Gastroesophageal sphincter (tissue), 4 donors: ENCODE data around the gene THOC5. TPM values are rescaled to one million over a fixed set of nuclear protein-coding genes. Genes with fewer than 3 reads are reported as not detected.

Experiments used
- ATAC-seq: fragments of 150-250 bp; one replicate; pipeline ENCODE4 v1.9.1; 2016; ENCODE audit warnings: mild to moderate bottlenecking, moderate library complexity
- H3K27ac ChIP-seq, 4 donors: fragments of 200-600 bp; sonication (generic) in 3 of 4; 1 replicate in 3 of 4; 2 replicates in 1 of 4; pipeline ENCODE4 v1.5.1; 2016 to 2019
- H3K27me3 ChIP-seq: fragments of 200-600 bp; sonication (generic); one replicate; pipeline ENCODE4 v1.5.1; 2019
- H3K36me3 ChIP-seq, 2 donors: fragments of 200-600 bp; sonication (generic); one replicate each; pipeline ENCODE4 v1.5.1; 2019; ENCODE audit warnings: control low read depth in 1 of 2
- H3K4me1 ChIP-seq, 3 donors: fragments of 200-600 bp; sonication (generic); 1 replicate in 2 of 3; 2 replicates in 1 of 3; pipeline ENCODE4 v1.5.1; 2016 to 2019; ENCODE audit warnings: control low read depth in 2 of 3
- H3K4me3 ChIP-seq, 2 donors: fragments of 200-600 bp; sonication (generic); one replicate each; pipeline ENCODE4 v1.5.1; 2019; ENCODE audit warnings: mild to moderate bottlenecking in 1 of 2, moderate library complexity in 1 of 2
- H3K9me3 ChIP-seq, 3 donors: fragments of 200-600 bp; sonication (generic); one replicate each; pipeline ENCODE4 v1.5.1; 2017 to 2019; ENCODE audit warnings: control low read depth in 2 of 3
- EP300 ChIP-seq: sonication (generic); formaldehyde crosslinking; IDR thresholded peaks from one replicate; pipeline ENCODE4 v1.6.1; 2017; ENCODE audit warnings: antibody characterized with exemption, mild to moderate bottlenecking
- POLR2A ChIP-seq, 2 donors: fragments of 450-650 bp; IDR thresholded peaks; one replicate each; pipeline ENCODE4 v1.6.1; 2017; ENCODE audit warnings: antibody characterized with exemption in 2 of 2, mild to moderate bottlenecking in 2 of 2, moderate library complexity in 1 of 2
- POLR2AphosphoS5 ChIP-seq: sonication (generic); formaldehyde crosslinking; IDR thresholded peaks from one replicate; pipeline ENCODE4 v1.6.1; 2017; ENCODE audit warnings: antibody characterized with exemption
- WGBS, 2 donors: methylation state at CpG; one replicate each; pipeline ENCODE4 v1.1.5; 2018; ENCODE audit warnings: low coverage in 1 of 2; 5-methylcytosine and 5-hydroxymethylcytosine counted together
- total RNA-seq, 4 donors: library from RNA; depleted of rRNA; stranded (reverse); fragments of >200 nt; gene quantifications; one replicate each; pipeline ENCODE4 v1.1.0, GENCODE V29; 2016
- TF ChIP-seq, protein P1 (sequence below), 4 experiments: fragments of 200-600 bp in 2 of 4; fragments of 450-650 bp in 2 of 4; sonication (generic) in 1 of 4; IDR thresholded peaks; one replicate each; pipeline ENCODE4 v1.5.1; 2017 to 2019; ENCODE audit warnings: antibody characterized with exemption in 4 of 4, mild to moderate bottlenecking in 2 of 4, moderate library complexity in 2 of 4

The THOC5 gene
- total RNA-seq, 4 donors from 2014 or later: 46.0 to 91.4 (median 58.2) TPM

GRCh38 chr22:29470159-29470855, 83.2 kb downstream of the THOC5 start:
- Histone ChIP-seq H3K27me3 (peaks cover 73% of the 10 kb centered on the region), H3K36me3 (no peaks in the 10 kb centered on the region), H3K9me3 (no peaks in the 10 kb centered on the region), H3K4me1 (peaks cover 0 to 9% (median 6%) of the 10 kb centered on the region in 3 donors), H3K4me3 (peak overlapping the region in 1 of 2 donors; percentile 40), H3K27ac (no peak overlapping the region)
- peak; percentile 79 for ATAC-seq
- whole genome bisulfite sequencing, 2 donors: 56% methylated on average over 8 of the region's 54 CpGs; no CpG with 5 or more reads in 1 of the 2 donors
- no peak for TF ChIP-seq POLR2AphosphoS5
- TF ChIP-seq, protein P1, sequence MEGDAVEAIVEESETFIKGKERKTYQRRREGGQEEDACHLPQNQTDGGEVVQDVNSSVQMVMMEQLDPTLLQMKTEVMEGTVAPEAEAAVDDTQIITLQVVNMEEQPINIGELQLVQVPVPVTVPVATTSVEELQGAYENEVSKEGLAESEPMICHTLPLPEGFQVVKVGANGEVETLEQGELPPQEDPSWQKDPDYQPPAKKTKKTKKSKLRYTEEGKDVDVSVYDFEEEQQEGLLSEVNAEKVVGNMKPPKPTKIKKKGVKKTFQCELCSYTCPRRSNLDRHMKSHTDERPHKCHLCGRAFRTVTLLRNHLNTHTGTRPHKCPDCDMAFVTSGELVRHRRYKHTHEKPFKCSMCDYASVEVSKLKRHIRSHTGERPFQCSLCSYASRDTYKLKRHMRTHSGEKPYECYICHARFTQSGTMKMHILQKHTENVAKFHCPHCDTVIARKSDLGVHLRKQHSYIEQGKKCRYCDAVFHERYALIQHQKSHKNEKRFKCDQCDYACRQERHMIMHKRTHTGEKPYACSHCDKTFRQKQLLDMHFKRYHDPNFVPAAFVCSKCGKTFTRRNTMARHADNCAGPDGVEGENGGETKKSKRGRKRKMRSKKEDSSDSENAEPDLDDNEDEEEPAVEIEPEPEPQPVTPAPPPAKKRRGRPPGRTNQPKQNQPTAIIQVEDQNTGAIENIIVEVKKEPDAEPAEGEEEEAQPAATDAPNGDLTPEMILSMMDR (IDR thresholded peaks at IDR 0.05): peak in 3 of 4 experiments; percentile 38 to 85 (median 80)

- peaks cover 68% of the 10 kb centered on the region for H3K27me3 ChIP-seq
- 0% methylated on average over 1 of the region's 9 CpGs; no CpG with 5 or more reads in 1 of the 2 donors for WGBS, 2 donors
- no peak for ATAC-seq
- peak overlapping the region in 1 of 2 donors; percentile 40 for H3K4me3 ChIP-seq
- no peaks in the 10 kb centered on the region for H3K9me3 ChIP-seq
- no peaks in the 10 kb centered on the region for H3K36me3 ChIP-seq
- TF ChIP-seq POLR2AphosphoS5 (no peak), POLR2A (IDR thresholded peaks at IDR 0.05) (no peak), EP300 (no peak)
- TF ChIP-seq, protein P1 (IDR thresholded peaks at IDR 0.05): no peak
- H3K4me1 ChIP-seq: peaks cover 0 to 9% (median 6%) of the 10 kb centered on the region in 3 donors
- no peak overlapping the region for H3K27ac ChIP-seq
Measured at GRCh38 chr22:29469755-29470154, 83.8 kb downstream of the THOC5 start.

DNA sequence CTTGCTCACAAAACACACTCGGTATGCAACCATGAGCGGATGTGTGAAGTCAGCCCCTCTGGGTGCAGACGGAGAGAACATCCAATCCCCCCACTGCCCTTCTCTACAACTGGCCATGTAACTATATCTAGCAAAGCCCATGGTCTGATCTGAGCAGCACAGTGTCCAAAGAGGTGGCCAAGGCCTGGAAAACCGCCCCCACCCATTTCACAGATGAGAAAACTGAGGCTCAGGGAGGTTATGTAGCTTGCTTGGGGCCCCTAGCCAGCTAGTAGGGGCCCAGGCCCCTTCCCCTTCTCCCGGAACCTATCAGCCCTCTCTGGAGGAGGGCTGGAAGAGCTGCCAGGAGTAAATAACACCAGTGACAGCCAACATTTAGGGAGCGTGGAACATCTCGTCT, 89.0 kb downstream of the THOC5 start:
- TF ChIP-seq, protein P1 (IDR thresholded peaks at IDR 0.05): no peak
- TF ChIP-seq POLR2AphosphoS5: no peak
- no peak for TF ChIP-seq POLR2A (IDR thresholded peaks at IDR 0.05)
- no peak for TF ChIP-seq EP300
- no peak for ATAC-seq
- Histone ChIP-seq H3K4me3 (no peak overlapping the region), H3K27me3 (peaks cover 34% of the 10 kb centered on the region), H3K27ac (no peak overlapping the region), H3K4me1 (no peaks in the 10 kb centered on the region), H3K9me3 (no peaks in the 10 kb centered on the region), H3K36me3 (no peaks in the 10 kb centered on the region)
- WGBS, 2 donors: 62 to 79% methylated on average over 3 to 7 of the region's 7 CpGs

- WGBS, 2 donors: 65 to 93% methylated on average over 3 of the region's 7 CpGs
- Histone ChIP-seq H3K27ac (no peak overlapping the region), H3K9me3 (no peaks in the 10 kb centered on the region), H3K4me1 (no peaks in the 10 kb centered on the region), H3K36me3 (no peaks in the 10 kb centered on the region), H3K4me3 (no peak overlapping the region), H3K27me3 (peaks cover 27% of the 10 kb centered on the region)
- ATAC-seq: no peak
- TF ChIP-seq EP300 (no peak), POLR2A (IDR thresholded peaks at IDR 0.05) (no peak), POLR2AphosphoS5 (no peak)
- TF ChIP-seq, protein P1 (IDR thresholded peaks at IDR 0.05): no peak
Measured at GRCh38 chr22:29463629-29464028, 89.9 kb downstream of the THOC5 start.

DNA sequence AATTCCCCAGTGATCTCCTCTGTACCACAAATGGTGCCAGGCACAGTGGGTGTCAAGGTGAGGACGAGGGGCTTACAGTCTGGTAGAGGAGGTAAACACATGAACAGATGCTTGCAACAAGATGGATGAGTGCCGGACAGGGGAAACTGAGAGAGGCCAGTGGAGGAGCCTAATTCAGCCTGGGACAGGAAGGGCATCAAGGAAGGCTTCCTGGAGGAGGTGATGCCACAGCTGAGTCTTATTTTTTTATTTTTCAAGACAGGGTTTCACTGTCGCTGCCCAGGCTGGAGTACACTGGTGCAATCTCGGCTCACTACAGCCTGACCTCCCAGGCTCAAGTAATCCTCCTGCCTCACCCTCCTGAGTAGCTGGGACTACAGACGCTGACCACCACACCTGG, 92.3 kb downstream of the THOC5 start:
- TF ChIP-seq POLR2A (IDR thresholded peaks at IDR 0.05) (no peak), EP300 (no peak), POLR2AphosphoS5 (no peak)
- TF ChIP-seq, protein P1 (IDR thresholded peaks at IDR 0.05): no peak
- Histone ChIP-seq H3K4me3 (no peak overlapping the region), H3K36me3 (no peaks in the 10 kb centered on the region), H3K4me1 (no peaks in the 10 kb centered on the region), H3K27ac (no peak overlapping the region), H3K27me3 (peaks cover 17% of the 10 kb centered on the region), H3K9me3 (no peaks in the 10 kb centered on the region)
- no peak for ATAC-seq
- 81% methylated on average over 4 to 5 of the region's 5 CpGs for WGBS, 2 donors
